B cell (primary cell): Measurements from ENCODE around the gene SCP2. TPM values are rescaled to one million over a fixed set of nuclear protein-coding genes. Genes with fewer than 3 reads are reported as not detected.

Source experiments
- ATAC-seq: fragments of 200-7000 bp; cut with Tn5 transposase; one replicate; pipeline ENCODE4 v1.10.0; 2021; ENCODE audit warnings: low read depth, mild to moderate bottlenecking, moderate number of reproducible peaks, moderate library complexity
- CTCF ChIA-PET: fragments of 350-600 bp; sonication (Branson Sonifier 250); formaldehyde crosslinking; loops from one replicate; lab custom pipeline; 2021; ENCODE audit warnings: antibody characterized with exemption, inconsistent platforms; lab: Charles Lee
- POLR2A ChIA-PET: fragments of 350-600 bp; sonication (Branson Sonifier 250); formaldehyde crosslinking; loops from one replicate; lab custom pipeline; 2021; ENCODE audit warnings: antibody characterized with exemption; lab: Charles Lee
- DNase-seq: peaks from one replicate; pipeline ENCODE4 v3.0.0; 2013
- H2AFZ ChIP-seq: 2 replicates; pipeline ENCODE4 v1.6.1; 2012; ENCODE audit warnings: mild to moderate bottlenecking, low read depth, low read length; ENCODE audit not compliant: insufficient read depth, poor library complexity, severe bottlenecking
- H3K27ac ChIP-seq, 2 donors: 1 replicate in 1 of 2; 2 replicates in 1 of 2; pipeline ENCODE4 v1.5.1; 2012 to 2013; ENCODE audit warnings: low read length in 2 of 2, mild to moderate bottlenecking in 2 of 2, moderate library complexity in 1 of 2
- H3K27me3 ChIP-seq, 4 experiments: fragments of 200-600 bp in 1 of 4; sonication (generic) in 1 of 4; replicated peaks in 1 of 4; 1 replicate in 2 of 4; 2 replicates in 2 of 4; pipeline versions ENCODE4 v1.6.1 to v1.7.0; 2013 to 2016; ENCODE audit warnings: low read length in 3 of 4, mild to moderate bottlenecking in 2 of 4, mixed read lengths in 1 of 4, moderate library complexity in 1 of 4; ENCODE audit not compliant: insufficient read depth in 4 of 4, control insufficient read depth in 3 of 4; ENCODE audit errors: control extremely low read depth in 1 of 4
- H3K36me3 ChIP-seq, 2 experiments: replicated peaks in 1 of 2; 1 replicate in 1 of 2; 2 replicates in 1 of 2; pipeline versions ENCODE4 v1.6.1 to v1.7.1; 2013; ENCODE audit warnings: low read length in 1 of 2; ENCODE audit not compliant: insufficient read depth in 2 of 2, control insufficient read depth in 1 of 2; ENCODE audit errors: control extremely low read depth in 1 of 2, extremely low read depth in 1 of 2
- H3K4me1 ChIP-seq, 2 donors: fragments of 200-600 bp in 1 of 2; sonication (generic) in 1 of 2; 1 replicate in 1 of 2; 2 replicates in 1 of 2; pipeline versions ENCODE4 v1.5.1 to v1.6.1; 2013 to 2017; ENCODE audit warnings: low read length in 2 of 2; ENCODE audit not compliant: control insufficient read depth in 2 of 2, insufficient read depth in 2 of 2
- H3K4me2 ChIP-seq: replicated peaks from 2 replicates; pipeline ENCODE3; 2012; ENCODE audit warnings: mild to moderate bottlenecking, low read depth, low read length; ENCODE audit not compliant: poor library complexity, severe bottlenecking
- H3K4me3 ChIP-seq, 5 experiments: fragments of 200-600 bp in 1 of 5; sonication (generic) in 1 of 5; 1 replicate in 3 of 5; 2 replicates in 2 of 5; pipeline versions ENCODE4 v1.5.1 to v1.7.0; 2011 to 2016; ENCODE audit warnings: low read length in 4 of 5, mild to moderate bottlenecking in 4 of 5, low read depth in 2 of 5, control low read depth in 1 of 5, moderate library complexity in 1 of 5; ENCODE audit not compliant: insufficient read depth in 1 of 5; ENCODE audit errors: control extremely low read depth in 1 of 5, extremely low read depth in 1 of 5
- H3K79me2 ChIP-seq: fragments of 200-600 bp; sonication (generic); one replicate; pipeline ENCODE4 v1.6.0; 2016; ENCODE audit warnings: low read length; ENCODE audit not compliant: control insufficient read depth, insufficient read depth
- H3K9ac ChIP-seq: fragments of 200-600 bp; sonication (generic); 2 replicates; pipeline ENCODE4 v1.6.1; 2017; ENCODE audit warnings: mild to moderate bottlenecking, low read length, moderate library complexity
- H3K9me3 ChIP-seq, 3 donors: one replicate each; pipeline versions ENCODE4 v1.6.1 to v1.7.1; 2013; ENCODE audit warnings: low read length in 2 of 3; ENCODE audit not compliant: control insufficient read depth in 2 of 3, insufficient read depth in 1 of 3; ENCODE audit errors: control extremely low read depth in 1 of 3
- H4K20me1 ChIP-seq: 2 replicates; pipeline ENCODE4 v1.6.0; 2012; ENCODE audit warnings: mild to moderate bottlenecking, low read length; ENCODE audit not compliant: insufficient read depth, control insufficient read depth, poor library complexity, severe bottlenecking
- H3K27ac Mint-ChIP-seq: one replicate; pipeline ENCODE4 v1.8.0; 2021; ENCODE audit warnings: mixed read lengths
- H3K27me3 Mint-ChIP-seq: one replicate; pipeline ENCODE4 v1.8.0; 2021; ENCODE audit warnings: mixed read lengths
- H3K4me1 Mint-ChIP-seq: one replicate; pipeline ENCODE4 v1.8.0; 2021; ENCODE audit warnings: mixed read lengths
- H3K4me3 Mint-ChIP-seq: one replicate; pipeline ENCODE4 v1.8.0; 2021; ENCODE audit warnings: mixed read lengths
- H3K9me3 Mint-ChIP-seq: one replicate; pipeline ENCODE4 v1.8.0; 2022; ENCODE audit warnings: mixed read lengths; ENCODE audit not compliant: insufficient read depth
- EZH2 ChIP-seq: IDR thresholded peaks from 2 replicates; pipeline ENCODE4 v1.6.1; 2012; ENCODE audit warnings: borderline replicate concordance, low read depth, mild to moderate bottlenecking, moderate library complexity, low read length; ENCODE audit not compliant: insufficient read depth, poor library complexity, severe bottlenecking
- WGBS: methylation state at CpG from one replicate; pipeline ENCODE4 v1.1.5; 2013; ENCODE audit warnings: missing lambda C conversion rate; ENCODE audit not compliant: insufficient coverage; 5-methylcytosine and 5-hydroxymethylcytosine counted together
- intact Hi-C: fragments of 100-400 bp; cut with micrococcal nuclease; formaldehyde crosslinking; loops from one replicate; pipeline ENCODE4 v1.10.0; 2022
- polyA plus RNA-seq: library from polyadenylated mRNA; depleted of rRNA; stranded (reverse); fragments of >200 nt; gene quantifications from 2 replicates; pipeline ENCODE4 v1.2.3, GENCODE V29; 2012
- total RNA-seq, 2 donors: library from RNA; stranded (reverse); fragments of 120-200 nt in 1 of 2; gene quantifications; 1 replicate in 1 of 2; 2 replicates in 1 of 2; pipeline versions ENCODE4 v1.2.3 to v1.2.4, GENCODE V29; 2013 to 2022
- TF ChIP-seq, protein P1 (sequence below): fragments of 200-600 bp; IDR thresholded peaks from one replicate; pipeline ENCODE4 v1.8.0; 2022; ENCODE audit warnings: antibody characterized with exemption, mild to moderate bottlenecking

SCP2 gene
- total and polyA plus RNA-seq, 2 donors (not counting 1 experiment from before 2014, with no cell fraction given): 19.4 to 46.6 TPM

DNA sequence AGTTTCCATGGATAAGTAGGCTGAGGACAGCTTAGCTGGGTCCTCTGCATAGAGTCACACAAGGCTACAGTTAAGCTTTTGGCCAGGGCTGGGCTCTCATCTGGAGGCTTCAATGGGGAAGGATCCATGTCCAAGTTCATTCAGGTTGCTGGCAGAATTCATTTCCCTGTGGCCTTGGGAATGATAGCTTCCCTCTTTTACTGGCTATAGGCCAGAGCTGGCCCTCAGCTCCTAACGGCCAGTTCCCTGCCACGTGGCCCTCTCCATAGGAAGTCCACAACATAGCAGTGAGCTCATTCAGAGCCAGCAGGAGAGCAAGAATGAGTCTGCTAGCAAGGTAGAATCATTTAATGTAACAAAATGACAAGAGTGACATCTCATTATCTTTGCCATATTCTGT is 119.9 kb downstream of the SCP2 start:
- no peak for TF ChIP-seq EZH2
- TF ChIP-seq, protein P1, sequence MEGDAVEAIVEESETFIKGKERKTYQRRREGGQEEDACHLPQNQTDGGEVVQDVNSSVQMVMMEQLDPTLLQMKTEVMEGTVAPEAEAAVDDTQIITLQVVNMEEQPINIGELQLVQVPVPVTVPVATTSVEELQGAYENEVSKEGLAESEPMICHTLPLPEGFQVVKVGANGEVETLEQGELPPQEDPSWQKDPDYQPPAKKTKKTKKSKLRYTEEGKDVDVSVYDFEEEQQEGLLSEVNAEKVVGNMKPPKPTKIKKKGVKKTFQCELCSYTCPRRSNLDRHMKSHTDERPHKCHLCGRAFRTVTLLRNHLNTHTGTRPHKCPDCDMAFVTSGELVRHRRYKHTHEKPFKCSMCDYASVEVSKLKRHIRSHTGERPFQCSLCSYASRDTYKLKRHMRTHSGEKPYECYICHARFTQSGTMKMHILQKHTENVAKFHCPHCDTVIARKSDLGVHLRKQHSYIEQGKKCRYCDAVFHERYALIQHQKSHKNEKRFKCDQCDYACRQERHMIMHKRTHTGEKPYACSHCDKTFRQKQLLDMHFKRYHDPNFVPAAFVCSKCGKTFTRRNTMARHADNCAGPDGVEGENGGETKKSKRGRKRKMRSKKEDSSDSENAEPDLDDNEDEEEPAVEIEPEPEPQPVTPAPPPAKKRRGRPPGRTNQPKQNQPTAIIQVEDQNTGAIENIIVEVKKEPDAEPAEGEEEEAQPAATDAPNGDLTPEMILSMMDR: no peak
- Mint-ChIP-seq H3K27ac (no peak overlapping the region), H3K4me3 (no peak overlapping the region), H3K4me1 (no peaks in the 10 kb centered on the region), H3K9me3 (no peaks in the 10 kb centered on the region), H3K27me3 (no peaks in the 10 kb centered on the region)
- Histone ChIP-seq H4K20me1 (peaks cover 4% of the 10 kb centered on the region), H2AFZ (no peak overlapping the region), H3K9ac (no peak overlapping the region), H3K27me3 (no peaks in the 10 kb centered on the region), H3K4me2 (no peak overlapping the region), H3K4me1 (no peaks in the 10 kb centered on the region), H3K79me2 (no peaks in the 10 kb centered on the region), H3K9me3 (no peaks in the 10 kb centered on the region), H3K36me3 (peaks cover 14 to 34% of the 10 kb centered on the region in 2 experiments), H3K4me3 (no peak overlapping the region), H3K27ac (no peak overlapping the region)
- DNase-seq (no peak), ATAC-seq (no peak)
- no CpG with 5 or more reads among the region's 2 CpGs for WGBS
- intact Hi-C loops: no loop called here
- POLR2A ChIA-PET: no interaction called here
- CTCF ChIA-PET: no interaction called here

DNA sequence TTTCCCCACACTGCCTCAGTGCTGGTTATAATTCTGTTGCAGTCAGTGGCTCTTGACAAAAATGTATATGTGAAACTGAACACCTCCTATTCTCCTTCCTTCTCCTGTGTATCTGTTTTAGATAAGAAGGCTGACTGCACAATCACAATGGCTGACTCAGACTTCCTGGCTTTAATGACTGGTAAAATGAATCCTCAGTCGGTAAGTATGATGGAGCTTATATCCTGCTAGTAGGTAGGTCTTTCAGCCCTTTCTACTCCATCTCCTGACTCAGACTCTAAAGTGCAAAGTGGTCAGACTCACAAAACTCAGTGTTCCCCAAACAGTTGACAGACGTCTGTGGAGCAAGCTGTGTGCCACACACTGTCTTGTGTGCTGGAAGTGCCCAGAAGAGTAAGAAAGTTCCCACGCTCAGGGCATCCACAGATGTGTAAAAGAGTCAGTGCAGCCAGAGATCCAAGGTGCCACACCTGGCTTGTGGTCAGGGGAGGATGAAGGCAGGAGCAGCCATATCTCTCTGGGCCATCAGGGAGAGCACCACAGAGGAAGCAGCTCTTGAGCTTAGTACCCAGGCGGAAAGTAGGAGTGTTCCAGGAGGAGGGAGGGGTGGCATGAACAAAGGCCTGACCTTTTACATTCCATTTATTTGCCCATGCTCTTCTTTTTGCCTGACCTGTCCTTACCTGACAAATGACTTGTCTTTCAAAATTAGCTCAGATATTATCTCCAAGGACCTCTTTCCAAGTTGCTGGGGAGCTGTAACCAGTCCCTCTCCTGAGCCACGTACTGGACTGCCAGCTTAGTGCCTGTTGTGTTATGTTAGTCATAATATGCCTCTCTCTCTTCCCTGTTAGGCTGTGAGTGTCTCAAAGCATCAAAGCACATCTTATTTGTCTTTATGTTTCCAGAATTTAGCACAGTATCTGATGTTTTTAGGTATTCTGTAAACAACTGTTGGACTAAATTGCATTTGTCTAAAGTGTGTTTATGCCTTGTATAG is 121.0 kb downstream of the SCP2 start:
- no peak overlapping the region for H3K4me2 ChIP-seq
- H3K27ac Mint-ChIP-seq: no peak overlapping the region
- H3K4me3 Mint-ChIP-seq: no peak overlapping the region
- H3K9ac ChIP-seq: no peak overlapping the region
- no peaks in the 10 kb centered on the region for H3K9me3 ChIP-seq
- no peaks in the 10 kb centered on the region for H3K9me3 Mint-ChIP-seq
- peaks cover 4% of the 10 kb centered on the region for H4K20me1 ChIP-seq
- DNase-seq: no peak
- no peaks in the 10 kb centered on the region for H3K4me1 Mint-ChIP-seq
- WGBS: 95% methylated on average over 3 of the region's 5 CpGs
- ATAC-seq: no peak
- no peaks in the 10 kb centered on the region for H3K27me3 ChIP-seq
- peaks cover 14 to 38% of the 10 kb centered on the region in 2 experiments for H3K36me3 ChIP-seq
- no peak for TF ChIP-seq EZH2
- TF ChIP-seq, protein P1: no peak
- H2AFZ ChIP-seq: no peak overlapping the region
- H3K4me3 ChIP-seq: no peak overlapping the region
- H3K4me1 ChIP-seq: no peaks in the 10 kb centered on the region
- intact Hi-C loops: no loop called here
- H3K27ac ChIP-seq: no peak overlapping the region
- H3K79me2 ChIP-seq: no peaks in the 10 kb centered on the region
- CTCF ChIA-PET: no interaction called here
- no peaks in the 10 kb centered on the region for H3K27me3 Mint-ChIP-seq
- POLR2A ChIA-PET: no interaction called here
